ENCODE data around the gene DCAF11.

GRCh38 chr14:24079491-24080141 lies 35.0 kb upstream of the DCAF11 start:
- TF ChIP-seq, protein P1, sequence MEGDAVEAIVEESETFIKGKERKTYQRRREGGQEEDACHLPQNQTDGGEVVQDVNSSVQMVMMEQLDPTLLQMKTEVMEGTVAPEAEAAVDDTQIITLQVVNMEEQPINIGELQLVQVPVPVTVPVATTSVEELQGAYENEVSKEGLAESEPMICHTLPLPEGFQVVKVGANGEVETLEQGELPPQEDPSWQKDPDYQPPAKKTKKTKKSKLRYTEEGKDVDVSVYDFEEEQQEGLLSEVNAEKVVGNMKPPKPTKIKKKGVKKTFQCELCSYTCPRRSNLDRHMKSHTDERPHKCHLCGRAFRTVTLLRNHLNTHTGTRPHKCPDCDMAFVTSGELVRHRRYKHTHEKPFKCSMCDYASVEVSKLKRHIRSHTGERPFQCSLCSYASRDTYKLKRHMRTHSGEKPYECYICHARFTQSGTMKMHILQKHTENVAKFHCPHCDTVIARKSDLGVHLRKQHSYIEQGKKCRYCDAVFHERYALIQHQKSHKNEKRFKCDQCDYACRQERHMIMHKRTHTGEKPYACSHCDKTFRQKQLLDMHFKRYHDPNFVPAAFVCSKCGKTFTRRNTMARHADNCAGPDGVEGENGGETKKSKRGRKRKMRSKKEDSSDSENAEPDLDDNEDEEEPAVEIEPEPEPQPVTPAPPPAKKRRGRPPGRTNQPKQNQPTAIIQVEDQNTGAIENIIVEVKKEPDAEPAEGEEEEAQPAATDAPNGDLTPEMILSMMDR (IDR thresholded peaks at IDR 0.05; ENCODE audit: insufficient read depth, low read depth, low read length): no peak
- TF ChIP-seq EZH2 (IDR thresholded peaks at IDR 0.05; ENCODE audit: insufficient read depth, low read length): no peak

Data from astrocyte (in vitro differentiated cells and primary cell).